Measurements from ENCODE around the gene IGFBP2. TPM values are rescaled to one million over a fixed set of nuclear protein-coding genes. Genes with fewer than 3 reads are reported as not detected.

IGFBP2 gene
- total RNA-seq, 1 donor from 2014 or later = 2,855 TPM

GRCh38 chr2:216621292-216621691 lies 11.9 kb upstream of the IGFBP2 start:
- TF ChIP-seq CTCF (IDR thresholded peaks at IDR 0.05) = no peak
- Mint-ChIP-seq H3K4me3 (ENCODE audit: unreplicated experiment) (no peak overlapping the region), H3K27ac (ENCODE audit: unreplicated experiment) (no peak overlapping the region), H3K9me3 (ENCODE audit: unreplicated experiment) (no peaks in the 10 kb centered on the region), H3K36me3 (ENCODE audit: unreplicated experiment) (no peaks in the 10 kb centered on the region), H3K27me3 (ENCODE audit: unreplicated experiment) (no peaks in the 10 kb centered on the region), H3K4me1 (ENCODE audit: unreplicated experiment) (peaks cover 29% of the 10 kb centered on the region)
- no peak for DNase-seq (ENCODE audit: extremely low spot score, unreplicated experiment)

- Mint-ChIP-seq H3K4me1 (ENCODE audit: unreplicated experiment) (peaks cover 29% of the 10 kb centered on the region), H3K36me3 (ENCODE audit: unreplicated experiment) (no peaks in the 10 kb centered on the region), H3K27me3 (ENCODE audit: unreplicated experiment) (no peaks in the 10 kb centered on the region), H3K27ac (ENCODE audit: unreplicated experiment) (no peak overlapping the region), H3K9me3 (ENCODE audit: unreplicated experiment) (no peaks in the 10 kb centered on the region), H3K4me3 (ENCODE audit: unreplicated experiment) (no peak overlapping the region)
- no peak for DNase-seq (ENCODE audit: extremely low spot score, unreplicated experiment)
- no peak for TF ChIP-seq CTCF (IDR thresholded peaks at IDR 0.05)
Measured at GRCh38 chr2:216622526-216622925, 10.7 kb upstream of the IGFBP2 start.

GRCh38 chr2:216624251-216624650 lies 9.0 kb upstream of the IGFBP2 start:
- no peaks in the 10 kb centered on the region for H3K9me3 Mint-ChIP-seq (ENCODE audit: unreplicated experiment)
- H3K4me1 Mint-ChIP-seq (ENCODE audit: unreplicated experiment) = peaks cover 23% of the 10 kb centered on the region
- no peaks in the 10 kb centered on the region for H3K36me3 Mint-ChIP-seq (ENCODE audit: unreplicated experiment)
- no peak for DNase-seq (ENCODE audit: extremely low spot score, unreplicated experiment)
- no peak overlapping the region for H3K4me3 Mint-ChIP-seq (ENCODE audit: unreplicated experiment)
- no peak overlapping the region for H3K27ac Mint-ChIP-seq (ENCODE audit: unreplicated experiment)
- H3K27me3 Mint-ChIP-seq (ENCODE audit: unreplicated experiment) = no peaks in the 10 kb centered on the region
- no peak for TF ChIP-seq CTCF (IDR thresholded peaks at IDR 0.05)

GRCh38 chr2:216626168-216626874 lies 6.9 kb upstream of the IGFBP2 start:
- H3K9me3 Mint-ChIP-seq (ENCODE audit: unreplicated experiment) = no peaks in the 10 kb centered on the region
- peaks cover 4% of the 10 kb centered on the region for H3K4me1 Mint-ChIP-seq (ENCODE audit: unreplicated experiment)
- H3K36me3 Mint-ChIP-seq (ENCODE audit: unreplicated experiment) = no peaks in the 10 kb centered on the region
- H3K27ac Mint-ChIP-seq (ENCODE audit: unreplicated experiment) = no peak overlapping the region
- no peaks in the 10 kb centered on the region for H3K27me3 Mint-ChIP-seq (ENCODE audit: unreplicated experiment)
- no peak overlapping the region for H3K4me3 Mint-ChIP-seq (ENCODE audit: unreplicated experiment)
- DNase-seq (ENCODE audit: extremely low spot score, unreplicated experiment) = no peak
- no peak for TF ChIP-seq CTCF (IDR thresholded peaks at IDR 0.05)

GRCh38 chr2:216626875-216627245 lies 6.4 kb upstream of the IGFBP2 start:
- H3K4me3 Mint-ChIP-seq (ENCODE audit: unreplicated experiment) = no peak overlapping the region
- H3K36me3 Mint-ChIP-seq (ENCODE audit: unreplicated experiment) = no peaks in the 10 kb centered on the region
- no peaks in the 10 kb centered on the region for H3K27me3 Mint-ChIP-seq (ENCODE audit: unreplicated experiment)
- H3K4me1 Mint-ChIP-seq (ENCODE audit: unreplicated experiment) = peaks cover 5% of the 10 kb centered on the region
- TF ChIP-seq CTCF (IDR thresholded peaks at IDR 0.05) = no peak
- H3K27ac Mint-ChIP-seq (ENCODE audit: unreplicated experiment) = no peak overlapping the region
- H3K9me3 Mint-ChIP-seq (ENCODE audit: unreplicated experiment) = no peaks in the 10 kb centered on the region
- DNase-seq (ENCODE audit: extremely low spot score, unreplicated experiment) = no peak

Measured in osteocyte (in vitro differentiated cells).